ENCODE data around the gene ZNF275. TPM values are rescaled to one million over a fixed set of nuclear protein-coding genes. Genes with fewer than 3 reads are reported as not detected.
"Not testable (repeated sequence)": the region's sequence is repeated elsewhere in the genome, so short reads cannot be mapped to it uniquely, and the experiment has no call there.

The ZNF275 gene
- total and polyA plus RNA-seq, 9 donors = 5.6 to 10.9 (median 8.3) TPM

DNA sequence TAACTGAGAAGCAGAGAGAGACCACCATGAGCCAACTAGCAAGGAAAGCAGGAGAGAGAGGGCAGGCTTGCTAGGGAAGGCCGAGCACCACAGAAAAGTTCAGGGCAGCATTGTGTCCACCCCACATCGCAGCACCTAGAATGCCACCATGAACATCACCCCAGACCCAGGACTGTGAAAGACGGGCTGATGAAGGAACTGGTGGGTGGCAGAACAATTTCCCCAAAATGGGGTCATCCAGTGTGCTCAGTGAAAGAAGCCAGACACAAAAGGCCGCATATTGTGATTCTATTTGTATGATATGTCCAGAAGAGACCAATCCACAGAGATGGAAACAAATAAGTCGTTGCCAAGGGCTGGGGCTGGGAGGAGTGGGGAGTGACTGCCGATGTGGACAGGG is 50.4 kb downstream of the ZNF275 start:
- Histone ChIP-seq H3K4me1 (ENCODE audit: control insufficient read depth, insufficient read depth, low read length) (peaks cover 33% of the 10 kb centered on the region), H3K9me3 (replicated peaks; ENCODE audit: control insufficient read depth, low read depth, low read length) (no peaks in the 10 kb centered on the region), H3K4me3 (ENCODE audit: low read length) (no peak overlapping the region), H3K27ac (ENCODE audit: low read length) (no peak overlapping the region), H3K27me3 (ENCODE audit: control insufficient read depth, insufficient read depth, low read length) (no peaks in the 10 kb centered on the region), H3K36me3 (ENCODE audit: control insufficient read depth, insufficient read depth, low read length) (no peaks in the 10 kb centered on the region)
- no peak for DNase-seq
- WGBS (ENCODE audit: insufficient coverage) = 56% methylated on average over 2 of the region's 6 CpGs

DNA sequence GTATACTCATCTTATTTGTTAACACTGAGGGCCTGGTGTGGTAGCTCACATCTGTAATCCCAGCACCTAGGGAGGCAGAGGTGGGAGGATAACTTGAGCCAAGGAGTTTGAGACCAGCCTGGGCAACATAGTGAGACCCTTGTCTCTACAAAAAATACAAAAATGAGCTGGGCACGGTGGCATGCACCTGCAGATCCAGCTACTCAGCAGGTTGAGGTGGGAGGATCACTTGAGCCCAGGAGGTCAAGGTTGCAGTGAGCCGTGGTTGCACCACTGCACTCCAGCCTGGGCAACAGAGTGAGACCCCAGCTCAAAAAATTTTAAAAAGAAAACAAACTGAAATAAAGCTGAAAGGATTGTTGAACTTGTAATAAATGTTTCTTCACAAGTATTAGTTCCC is 51.0 kb downstream of the ZNF275 start:
- not testable (repeated sequence) for H3K27me3 ChIP-seq (ENCODE audit: control insufficient read depth, insufficient read depth, low read length); H3K36me3 ChIP-seq (ENCODE audit: control insufficient read depth, insufficient read depth, low read length); DNase-seq; H3K9me3 ChIP-seq (replicated peaks; ENCODE audit: control insufficient read depth, low read depth, low read length); H3K27ac ChIP-seq (ENCODE audit: low read length); H3K4me3 ChIP-seq (ENCODE audit: low read length)
- peaks cover 30% of the 10 kb centered on the region for H3K4me1 ChIP-seq (ENCODE audit: control insufficient read depth, insufficient read depth, low read length)
- 67% methylated on average over 1 of the region's 2 CpGs for WGBS (ENCODE audit: insufficient coverage)

DNA sequence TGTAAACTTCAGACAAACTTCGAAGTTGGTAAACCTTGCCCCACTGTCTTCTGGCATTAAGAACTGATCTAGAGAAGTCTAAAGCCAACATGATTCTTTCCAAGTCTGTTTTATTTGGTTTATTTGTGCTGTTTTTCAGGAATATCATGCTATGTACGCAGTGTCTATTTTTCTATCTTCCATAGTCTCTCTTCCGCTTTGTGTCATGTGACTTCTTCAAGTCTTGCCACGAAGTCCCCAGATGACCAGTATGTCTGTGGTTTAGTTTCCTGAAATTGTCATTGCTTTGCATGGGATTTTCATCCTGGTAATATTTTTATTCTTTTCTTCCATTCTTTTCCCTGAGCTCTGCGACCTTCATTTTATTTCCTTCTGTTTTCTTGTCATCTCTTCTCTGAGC is 52.1 kb downstream of the ZNF275 start:
- DNase-seq = no peak
- WGBS (ENCODE audit: insufficient coverage) = no CpG with 5 or more reads among the region's 5 CpGs
- no peak overlapping the region for H3K27ac ChIP-seq (ENCODE audit: low read length)
- no peaks in the 10 kb centered on the region for H3K36me3 ChIP-seq (ENCODE audit: control insufficient read depth, insufficient read depth, low read length)
- peaks cover 18% of the 10 kb centered on the region for H3K4me1 ChIP-seq (ENCODE audit: control insufficient read depth, insufficient read depth, low read length)
- H3K27me3 ChIP-seq (ENCODE audit: control insufficient read depth, insufficient read depth, low read length) = no peaks in the 10 kb centered on the region
- no peak overlapping the region for H3K4me3 ChIP-seq (ENCODE audit: low read length)
- no peaks in the 10 kb centered on the region for H3K9me3 ChIP-seq (replicated peaks; ENCODE audit: control insufficient read depth, low read depth, low read length)

DNA sequence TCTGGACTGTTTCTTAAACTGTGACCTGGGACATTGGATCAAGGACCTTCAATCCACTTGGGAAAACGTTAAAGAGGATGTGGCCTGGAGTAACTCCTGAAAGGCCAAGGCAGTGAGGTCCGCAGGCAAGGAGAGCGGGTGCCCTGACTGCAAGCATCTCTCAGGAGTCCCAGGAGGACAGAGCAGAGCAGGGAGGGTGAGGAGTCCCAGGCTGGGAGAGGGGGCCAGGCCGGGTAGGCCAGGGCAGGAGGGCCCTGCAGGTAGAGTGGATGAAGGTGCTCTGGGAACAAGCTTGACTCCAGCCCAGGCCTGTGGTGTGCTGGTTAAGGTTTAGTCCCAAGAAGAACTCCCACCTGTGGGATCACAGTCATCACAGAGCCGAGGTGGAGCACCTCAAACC is 53.4 kb downstream of the ZNF275 start:
- no peak for DNase-seq
- Histone ChIP-seq H3K27me3 (ENCODE audit: control insufficient read depth, insufficient read depth, low read length) (no peaks in the 10 kb centered on the region), H3K4me3 (ENCODE audit: low read length) (no peak overlapping the region), H3K4me1 (ENCODE audit: control insufficient read depth, insufficient read depth, low read length) (peaks cover 8% of the 10 kb centered on the region), H3K36me3 (ENCODE audit: control insufficient read depth, insufficient read depth, low read length) (no peaks in the 10 kb centered on the region), H3K9me3 (replicated peaks; ENCODE audit: control insufficient read depth, low read depth, low read length) (no peaks in the 10 kb centered on the region), H3K27ac (ENCODE audit: low read length) (no peak overlapping the region)
- WGBS (ENCODE audit: insufficient coverage) = 57% methylated on average over 4 of the region's 5 CpGs

DNA sequence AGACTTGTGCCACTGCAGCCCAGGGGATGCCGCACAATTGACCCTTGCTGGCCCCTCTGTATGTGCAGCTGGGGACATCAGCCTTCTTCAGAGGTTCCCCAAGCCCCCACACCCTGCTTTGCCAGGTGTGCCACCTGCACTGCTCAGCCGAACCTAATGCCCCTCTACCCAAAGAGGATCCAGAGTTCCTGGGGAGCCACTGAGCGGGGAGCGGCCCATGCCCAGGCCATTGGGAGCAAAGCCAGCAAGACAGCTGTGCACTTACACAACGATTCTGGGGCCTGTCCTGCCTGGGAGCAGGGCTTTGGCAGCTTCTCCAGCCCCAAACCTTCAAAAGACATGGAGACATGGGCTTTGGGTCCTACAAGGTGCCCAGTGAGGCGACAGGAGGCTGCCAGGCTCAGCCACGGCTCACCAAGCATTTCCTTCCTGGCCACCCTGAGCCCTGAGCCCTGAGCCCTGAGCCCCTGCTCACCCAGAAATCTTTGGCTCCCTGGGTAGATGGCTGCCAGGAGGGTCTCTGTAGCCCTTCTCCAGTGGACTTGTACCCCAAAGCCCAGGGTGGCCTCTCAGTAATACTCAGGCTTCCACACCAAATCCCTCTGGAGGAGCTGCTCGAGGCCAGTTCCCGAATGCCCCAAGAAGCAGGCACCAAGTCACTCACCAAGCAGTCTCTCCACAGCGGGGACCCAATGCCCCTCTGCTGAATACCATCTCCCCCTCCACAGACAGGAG is 54.2 kb downstream of the ZNF275 start:
- H3K27me3 ChIP-seq (ENCODE audit: control insufficient read depth, insufficient read depth, low read length) = no peaks in the 10 kb centered on the region
- no peaks in the 10 kb centered on the region for H3K36me3 ChIP-seq (ENCODE audit: control insufficient read depth, insufficient read depth, low read length)
- no peaks in the 10 kb centered on the region for H3K9me3 ChIP-seq (replicated peaks; ENCODE audit: control insufficient read depth, low read depth, low read length)
- no peak overlapping the region for H3K27ac ChIP-seq (ENCODE audit: low read length)
- peaks cover 7% of the 10 kb centered on the region for H3K4me1 ChIP-seq (ENCODE audit: control insufficient read depth, insufficient read depth, low read length)
- no peak for DNase-seq
- H3K4me3 ChIP-seq (ENCODE audit: low read length) = no peak overlapping the region
- WGBS (ENCODE audit: insufficient coverage) = 81% methylated on average over 9 of the region's 10 CpGs

DNA sequence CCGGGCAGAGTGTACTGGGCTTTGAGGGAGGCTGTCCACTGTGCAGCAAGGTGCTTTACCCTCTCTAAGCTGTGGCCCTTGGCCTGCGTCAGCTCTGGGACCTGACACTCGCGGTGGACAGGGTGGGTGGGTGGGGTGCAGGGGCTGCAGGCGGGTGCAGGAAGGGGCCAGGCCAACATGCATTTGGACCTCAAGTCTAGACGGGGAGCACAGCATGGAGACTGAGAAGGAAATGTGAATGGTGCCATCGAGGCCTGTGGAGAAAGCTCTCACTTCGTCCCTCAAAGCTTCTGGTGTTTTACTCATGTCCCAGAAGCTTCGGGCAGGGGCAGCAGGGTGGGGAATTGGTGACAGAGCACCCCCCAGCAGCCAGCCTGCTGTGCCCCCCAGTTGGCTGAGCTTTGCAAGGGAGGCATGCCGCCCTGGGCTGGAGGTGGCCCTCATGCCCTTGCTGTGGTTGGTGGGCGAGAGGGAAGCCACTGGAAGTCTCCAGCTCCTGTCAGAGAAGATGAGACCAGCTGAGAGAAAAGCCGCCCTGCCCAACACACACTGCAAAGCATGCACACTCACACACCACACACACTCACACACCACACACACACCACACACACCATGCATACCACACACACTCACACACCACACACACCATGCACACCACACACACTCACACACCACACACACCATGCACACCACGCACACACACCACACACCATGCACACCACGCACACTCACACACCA is 54.9 kb downstream of the ZNF275 start:
- 74% methylated on average over 8 of the region's 14 CpGs for WGBS (ENCODE audit: insufficient coverage)
- no peak for DNase-seq
- H3K4me1 ChIP-seq (ENCODE audit: control insufficient read depth, insufficient read depth, low read length) = peaks cover 7% of the 10 kb centered on the region
- no peaks in the 10 kb centered on the region for H3K9me3 ChIP-seq (replicated peaks; ENCODE audit: control insufficient read depth, low read depth, low read length)
- no peak overlapping the region for H3K27ac ChIP-seq (ENCODE audit: low read length)
- H3K36me3 ChIP-seq (ENCODE audit: control insufficient read depth, insufficient read depth, low read length) = no peaks in the 10 kb centered on the region
- no peaks in the 10 kb centered on the region for H3K27me3 ChIP-seq (ENCODE audit: control insufficient read depth, insufficient read depth, low read length)
- no peak overlapping the region for H3K4me3 ChIP-seq (ENCODE audit: low read length)

DNA sequence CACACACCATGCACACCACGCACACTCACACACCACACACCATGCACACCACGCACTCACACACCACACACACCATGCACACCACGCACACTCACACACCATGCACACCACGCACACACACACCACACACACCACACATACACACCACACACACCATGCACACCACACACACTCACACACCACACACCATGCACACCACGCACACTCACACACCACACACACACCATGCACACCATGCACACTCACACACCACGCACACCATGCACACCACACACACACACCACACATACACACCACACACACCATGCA is 55.5 kb downstream of the ZNF275 start:
- not testable (repeated sequence) for H3K4me3 ChIP-seq (ENCODE audit: low read length); H3K9me3 ChIP-seq (replicated peaks; ENCODE audit: control insufficient read depth, low read depth, low read length); H3K36me3 ChIP-seq (ENCODE audit: control insufficient read depth, insufficient read depth, low read length); H3K4me1 ChIP-seq (ENCODE audit: control insufficient read depth, insufficient read depth, low read length); H3K27me3 ChIP-seq (ENCODE audit: control insufficient read depth, insufficient read depth, low read length); H3K27ac ChIP-seq (ENCODE audit: low read length); DNase-seq
- 100% methylated on average over 1 of the region's 6 CpGs for WGBS (ENCODE audit: insufficient coverage)

DNA sequence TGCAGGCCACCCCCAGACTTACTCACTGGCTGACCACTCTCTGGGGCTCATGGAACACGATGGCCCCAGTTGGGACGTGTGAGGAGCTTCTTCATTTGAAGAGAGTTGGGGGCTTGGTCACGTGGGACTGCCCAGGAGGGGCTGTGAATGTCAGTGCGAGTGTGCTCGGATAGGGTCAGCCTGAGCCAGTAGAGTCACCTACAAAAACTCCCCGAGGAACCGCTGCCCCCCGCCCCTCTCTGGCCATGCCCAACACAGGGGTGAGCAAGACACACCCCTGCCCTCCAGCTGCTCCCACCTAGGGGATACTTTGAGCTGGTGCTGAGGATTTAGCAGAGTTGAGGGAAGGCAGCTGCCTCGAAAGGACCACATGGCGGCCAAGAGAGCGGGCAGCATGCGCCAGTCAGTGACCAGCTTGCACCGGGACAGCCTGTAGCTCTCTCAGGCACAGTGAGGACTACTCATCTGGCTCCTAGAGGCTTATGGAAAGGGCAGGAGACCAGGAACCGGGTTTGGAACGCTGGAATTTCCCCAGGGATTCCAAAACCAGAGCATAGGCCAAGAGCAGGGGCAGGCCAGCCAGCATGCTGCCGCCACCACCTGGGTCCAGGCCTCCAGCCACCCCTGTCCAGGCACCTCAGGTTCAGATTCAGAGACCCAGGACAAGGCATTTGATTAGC is 58.8 kb downstream of the ZNF275 start:
- Histone ChIP-seq H3K27me3 (ENCODE audit: control insufficient read depth, insufficient read depth, low read length) (peaks cover 3% of the 10 kb centered on the region), H3K9me3 (replicated peaks; ENCODE audit: control insufficient read depth, low read depth, low read length) (no peaks in the 10 kb centered on the region), H3K36me3 (ENCODE audit: control insufficient read depth, insufficient read depth, low read length) (no peaks in the 10 kb centered on the region), H3K4me1 (ENCODE audit: control insufficient read depth, insufficient read depth, low read length) (peaks cover 7% of the 10 kb centered on the region), H3K4me3 (ENCODE audit: low read length) (no peak overlapping the region), H3K27ac (ENCODE audit: low read length) (no peak overlapping the region)
- no peak for DNase-seq
- 77% methylated on average over 8 of the region's 16 CpGs for WGBS (ENCODE audit: insufficient coverage)

DNA sequence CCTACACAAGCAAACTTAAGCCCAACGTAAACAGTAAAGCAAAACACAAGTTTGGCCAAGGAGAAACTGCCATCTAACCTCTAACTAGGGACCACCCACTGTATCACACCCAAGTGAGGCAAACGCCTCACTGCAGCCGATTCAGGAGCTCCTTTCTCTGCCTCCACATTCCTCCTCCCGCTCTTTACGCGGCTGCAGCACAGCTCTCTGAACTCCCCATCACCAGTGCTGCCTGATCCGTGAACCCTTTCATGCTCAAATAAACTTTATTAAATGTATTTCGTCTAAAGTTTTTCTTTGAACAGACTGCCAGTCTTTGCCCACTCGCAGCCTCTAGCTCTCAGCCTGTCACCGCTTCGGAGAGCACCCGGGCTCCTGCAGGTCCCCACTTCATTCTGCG is 60.7 kb downstream of the ZNF275 start:
- H3K27me3 ChIP-seq (ENCODE audit: control insufficient read depth, insufficient read depth, low read length) = peaks cover 5% of the 10 kb centered on the region
- no peaks in the 10 kb centered on the region for H3K36me3 ChIP-seq (ENCODE audit: control insufficient read depth, insufficient read depth, low read length)
- H3K4me1 ChIP-seq (ENCODE audit: control insufficient read depth, insufficient read depth, low read length) = no peaks in the 10 kb centered on the region
- no peak overlapping the region for H3K4me3 ChIP-seq (ENCODE audit: low read length)
- 55% methylated on average over 9 of the region's 13 CpGs for WGBS (ENCODE audit: insufficient coverage)
- no peaks in the 10 kb centered on the region for H3K9me3 ChIP-seq (replicated peaks; ENCODE audit: control insufficient read depth, low read depth, low read length)
- no peak overlapping the region for H3K27ac ChIP-seq (ENCODE audit: low read length)
- DNase-seq = no peak

DNA sequence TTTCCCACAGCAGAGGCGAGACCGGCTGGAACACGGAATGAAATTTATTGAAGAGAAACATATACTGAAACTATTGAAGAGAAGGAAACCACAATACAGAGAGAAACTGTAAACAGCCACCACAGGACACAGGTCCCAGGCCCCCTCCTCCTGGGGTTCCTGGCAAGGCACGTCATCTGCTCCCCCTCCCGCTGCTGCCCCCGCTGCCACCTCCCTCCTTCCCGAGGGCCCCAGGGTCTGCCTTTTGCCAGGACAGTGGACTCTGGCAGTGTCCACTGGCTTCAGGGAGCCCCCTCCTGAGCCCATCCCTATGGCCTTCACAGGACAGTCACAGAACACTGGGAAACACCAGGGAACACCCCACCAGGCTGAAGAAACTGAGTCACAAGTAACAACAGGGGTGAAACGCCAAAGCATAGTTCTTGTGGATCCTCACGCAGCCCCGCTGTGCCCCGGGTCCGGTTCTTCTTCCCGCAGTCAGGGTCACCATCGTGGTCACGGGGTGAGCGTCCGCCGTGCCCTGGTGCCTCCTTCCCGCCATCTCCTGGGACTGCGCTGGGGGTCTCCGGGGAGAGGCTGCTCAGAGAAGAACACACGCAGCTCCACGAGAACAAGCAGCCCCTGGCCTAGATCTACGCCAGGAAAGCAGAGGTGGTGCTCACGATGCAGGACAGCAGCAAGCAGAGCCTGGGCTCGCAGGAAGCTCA is 61.8 kb downstream of the ZNF275 start:
- Histone ChIP-seq H3K27me3 (ENCODE audit: control insufficient read depth, insufficient read depth, low read length) (peaks cover 5% of the 10 kb centered on the region), H3K36me3 (ENCODE audit: control insufficient read depth, insufficient read depth, low read length) (no peaks in the 10 kb centered on the region), H3K4me1 (ENCODE audit: control insufficient read depth, insufficient read depth, low read length) (no peaks in the 10 kb centered on the region), H3K4me3 (ENCODE audit: low read length) (no peak overlapping the region), H3K9me3 (replicated peaks; ENCODE audit: control insufficient read depth, low read depth, low read length) (no peaks in the 10 kb centered on the region), H3K27ac (ENCODE audit: low read length) (no peak overlapping the region)
- WGBS (ENCODE audit: insufficient coverage) = 82% methylated on average over 23 of the region's 26 CpGs
- no peak for DNase-seq
